DOHH2 (cell line): ENCODE measurements around the gene SAAL1.
A peak's percentile ranks its signal among the peaks of the same experiment; 100 is the strongest.

Experiments used
- H3F3A ChIP-seq: fragments of 200-600 bp; sonication (generic), shearing (Covaris generic); 2 replicates; pipeline ENCODE4 v1.6.0; 2016; ENCODE audit warnings: antibody characterized with exemption, mild to moderate bottlenecking; ENCODE audit not compliant: control insufficient read depth, insufficient read depth
- H3K27ac ChIP-seq: fragments of 200-600 bp; sonication (generic); 2 replicates; pipeline ENCODE4 v1.5.1; 2014; ENCODE audit warnings: low read depth, mild to moderate bottlenecking, low read length, moderate library complexity
- H3K27me3 ChIP-seq: fragments of 200-600 bp; sonication (generic); 2 replicates; pipeline ENCODE4 v1.6.1; 2014; ENCODE audit warnings: mild to moderate bottlenecking, low read length, mixed read lengths; ENCODE audit not compliant: control insufficient read depth
- H3K36me3 ChIP-seq: fragments of 200-600 bp; sonication (generic); 2 replicates; pipeline ENCODE4 v1.6.1; 2014; ENCODE audit warnings: mild to moderate bottlenecking, low read length, moderate library complexity, mixed read lengths; ENCODE audit not compliant: control insufficient read depth
- H3K4me1 ChIP-seq: fragments of 200-600 bp; sonication (generic); 2 replicates; pipeline ENCODE4 v1.6.1; 2014; ENCODE audit warnings: mild to moderate bottlenecking, low read length, mixed read lengths; ENCODE audit not compliant: control insufficient read depth
- H3K4me2 ChIP-seq: fragments of 200-600 bp; sonication (generic); 2 replicates; pipeline ENCODE4 v1.6.0; 2014; ENCODE audit warnings: mild to moderate bottlenecking, low read length, moderate library complexity
- H3K4me3 ChIP-seq: fragments of 200-600 bp; sonication (generic); 2 replicates; pipeline ENCODE4 v1.5.1; 2014; ENCODE audit warnings: mild to moderate bottlenecking, low read length, mixed read lengths
- H3K79me2 ChIP-seq: fragments of 200-600 bp; sonication (generic); 2 replicates; pipeline ENCODE4 v1.6.1; 2014; ENCODE audit warnings: mild to moderate bottlenecking, low read length, mixed read lengths; ENCODE audit not compliant: control insufficient read depth
- H3K9me2 ChIP-seq: fragments of 200-600 bp; sonication (generic); replicated peaks from 2 replicates; pipeline ENCODE4 v1.6.1; 2014; ENCODE audit warnings: mild to moderate bottlenecking, low read length, mixed read lengths; ENCODE audit not compliant: control insufficient read depth
- H3K9me3 ChIP-seq: fragments of 200-600 bp; sonication (generic); 2 replicates; pipeline ENCODE4 v1.6.1; 2014; ENCODE audit warnings: antibody characterized with exemption, low read length, mixed read lengths; ENCODE audit not compliant: control insufficient read depth, insufficient read depth
- H4K20me1 ChIP-seq: fragments of 200-600 bp; sonication (generic); 2 replicates; pipeline ENCODE4 v1.6.0; 2014; ENCODE audit warnings: low read depth, mild to moderate bottlenecking, antibody characterized with exemption, low read length, moderate library complexity; ENCODE audit not compliant: control insufficient read depth, insufficient read depth
- CTCF ChIP-seq: fragments of 200-600 bp; sonication (generic); IDR thresholded peaks from one replicate; pipeline ENCODE4 v1.5.1; 2014; ENCODE audit warnings: antibody characterized with exemption, mild to moderate bottlenecking, low read depth, low read length; ENCODE audit not compliant: poor library complexity, severe bottlenecking
- EZH2phosphoT487 ChIP-seq: fragments of 200-600 bp; sonication (generic); IDR thresholded peaks from 2 replicates; pipeline ENCODE4 v1.6.1; 2017; ENCODE audit warnings: borderline replicate concordance, mild to moderate bottlenecking, antibody characterized with exemption, low read length, moderate library complexity, mixed read lengths

The SAAL1 gene

DNA sequence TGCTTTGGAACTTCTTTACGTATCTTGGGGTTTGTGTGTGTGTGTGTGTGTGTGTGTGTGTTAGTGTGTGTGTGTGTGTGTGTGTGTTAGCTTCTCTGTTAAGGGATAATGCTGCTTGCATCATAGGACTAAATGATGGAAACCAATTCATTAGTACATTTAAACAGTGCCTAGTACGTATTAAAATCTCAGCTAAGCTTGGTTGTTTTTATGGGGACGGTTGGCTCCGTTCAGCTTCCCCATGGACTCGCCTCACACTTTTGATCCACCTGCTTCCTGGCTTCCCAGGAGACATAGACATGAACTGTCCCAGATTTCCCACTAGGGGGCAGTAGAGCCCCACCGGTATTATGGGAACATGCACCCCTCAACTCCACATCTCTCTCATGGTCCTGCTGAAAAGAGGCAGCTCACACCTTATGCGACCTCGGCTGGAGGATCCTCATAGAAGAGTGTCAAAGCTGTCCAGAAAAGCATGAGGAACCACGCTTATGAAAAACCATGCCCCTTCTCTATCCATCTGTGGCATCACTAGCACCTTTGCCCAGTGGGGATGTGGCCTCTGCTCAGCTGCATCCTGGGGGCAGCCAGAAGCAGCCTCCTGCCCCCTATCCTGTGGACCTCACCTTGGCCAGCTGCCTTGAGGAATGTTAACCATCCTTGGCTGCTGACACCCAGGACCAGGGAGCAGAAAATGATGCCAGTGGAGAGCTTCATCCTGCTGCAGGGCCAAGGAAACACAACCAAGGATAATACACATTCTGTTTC lies 9.7 kb upstream of the SAAL1 start:
- Histone ChIP-seq H3K9me3 (no peaks in the 10 kb centered on the region), H3K4me1 (0 out of 2 replicates have a peak, but pooled peaks cover 8% of the 10 kb centered on the region), H3K27me3 (peaks cover 28% of the 10 kb centered on the region), H3K36me3 (no peaks in the 10 kb centered on the region), H4K20me1 (no peaks in the 10 kb centered on the region), H3K27ac (no peak overlapping the region), H3K4me2 (peak overlapping the region; percentile 33), H3K9me2 (no peaks in the 10 kb centered on the region), H3K4me3 (no peak overlapping the region), H3F3A (no peaks in the 10 kb centered on the region), H3K79me2 (no peaks in the 10 kb centered on the region)
- TF ChIP-seq CTCF (peak; percentile 92), EZH2phosphoT487 (no peak)

- H3K4me1 ChIP-seq = peaks cover 14% of the 10 kb centered on the region
- H3K27ac ChIP-seq = no peak overlapping the region
- H3K79me2 ChIP-seq = 0 out of 2 replicates have a peak, but pooled peaks cover under 1% of the 10 kb centered on the region
- H4K20me1 ChIP-seq = no peaks in the 10 kb centered on the region
- TF ChIP-seq EZH2phosphoT487 (no peak), CTCF (no peak)
- H3K9me3 ChIP-seq = no peaks in the 10 kb centered on the region
- H3K36me3 ChIP-seq = no peaks in the 10 kb centered on the region
- no peaks in the 10 kb centered on the region for H3K9me2 ChIP-seq
- H3K27me3 ChIP-seq = peaks cover 30% of the 10 kb centered on the region
- peaks cover 2% of the 10 kb centered on the region; the same call in 1 of the 2 replicates for H3F3A ChIP-seq
- no peak overlapping the region for H3K4me3 ChIP-seq
- no peak overlapping the region for H3K4me2 ChIP-seq
Measured at GRCh38 chr11:18111005-18111404, 5.1 kb upstream of the SAAL1 start.

- H3K4me1 ChIP-seq = peaks cover 21% of the 10 kb centered on the region
- H3K27me3 ChIP-seq = peaks cover 17% of the 10 kb centered on the region
- H3K4me3 ChIP-seq = no peak overlapping the region
- H3K9me3 ChIP-seq = no peaks in the 10 kb centered on the region
- H3K27ac ChIP-seq = no peak overlapping the region
- H3F3A ChIP-seq = peaks cover 2% of the 10 kb centered on the region; the same call in 1 of the 2 replicates
- peaks cover 28% of the 10 kb centered on the region for H3K79me2 ChIP-seq
- no peak for TF ChIP-seq CTCF
- no peak for TF ChIP-seq EZH2phosphoT487
- no peaks in the 10 kb centered on the region for H3K9me2 ChIP-seq
- H3K4me2 ChIP-seq = no peak overlapping the region
- H4K20me1 ChIP-seq = no peaks in the 10 kb centered on the region
- H3K36me3 ChIP-seq = peaks cover 16% of the 10 kb centered on the region
Measured at GRCh38 chr11:18108254-18108653, 2.4 kb upstream of the SAAL1 start.
